ENCODE measurements around the gene SLAIN1.
A peak's percentile ranks its signal among the peaks of the same experiment; 100 is the strongest.

The SLAIN1 gene

GRCh38 chr13:77692746-77693448 lies 4.6 kb upstream of the SLAIN1 start:
- H3K36me3 ChIP-seq (ENCODE audit: insufficient read depth, low read length): no peaks in the 10 kb centered on the region
- no peak overlapping the region for H3K4me3 ChIP-seq (ENCODE audit: low read depth in 1 of 2, low read length in 2 of 2)
- no peaks in the 10 kb centered on the region for H3K4me1 ChIP-seq (ENCODE audit: insufficient read depth, low read length)

GRCh38 chr13:77693449-77693940 lies 4.0 kb upstream of the SLAIN1 start:
- Histone ChIP-seq H3K27me3 (ENCODE audit: control insufficient read depth in 1 of 2, insufficient read depth in 2 of 2, low read length in 2 of 2) (no peaks in the 10 kb centered on the region), H3K27ac (ENCODE audit: low read depth, low read length) (no peak overlapping the region), H3K9ac (ENCODE audit: low read length) (no peak overlapping the region), H3K9me3 (ENCODE audit: low read length) (no peaks in the 10 kb centered on the region), H3K4me3 (ENCODE audit: low read depth in 1 of 2, low read length in 2 of 2) (no peak overlapping the region), H3K36me3 (ENCODE audit: insufficient read depth, low read length) (no peaks in the 10 kb centered on the region), H3K4me1 (ENCODE audit: insufficient read depth, low read length) (no peaks in the 10 kb centered on the region)

More at GRCh38 chr13:77692746-77693448, 4.6 kb upstream of the SLAIN1 start:
- Histone ChIP-seq H3K9ac (ENCODE audit: low read length) (no peak overlapping the region), H3K27me3 (ENCODE audit: control insufficient read depth in 1 of 2, insufficient read depth in 2 of 2, low read length in 2 of 2) (no peaks in the 10 kb centered on the region), H3K27ac (ENCODE audit: low read depth, low read length) (no peak overlapping the region), H3K9me3 (ENCODE audit: low read length) (no peaks in the 10 kb centered on the region)

- Histone ChIP-seq H3K36me3 (ENCODE audit: insufficient read depth, low read length) (no peaks in the 10 kb centered on the region), H3K27ac (ENCODE audit: low read depth, low read length) (no peak overlapping the region), H3K4me3 (ENCODE audit: low read depth in 1 of 2, low read length in 2 of 2) (peak overlapping the region in 1 of 2 donors; percentile 76), H3K9ac (ENCODE audit: low read length) (no peak overlapping the region), H3K27me3 (ENCODE audit: control insufficient read depth in 1 of 2, insufficient read depth in 2 of 2, low read length in 2 of 2) (no peaks in the 10 kb centered on the region), H3K4me1 (ENCODE audit: insufficient read depth, low read length) (peaks cover 8% of the 10 kb centered on the region), H3K9me3 (ENCODE audit: low read length) (no peaks in the 10 kb centered on the region)
Measured at GRCh38 chr13:77696006-77696878, 1.2 kb upstream of the SLAIN1 start.

- Histone ChIP-seq H3K27me3 (ENCODE audit: control insufficient read depth in 1 of 2, insufficient read depth in 2 of 2, low read length in 2 of 2) (no peaks in the 10 kb centered on the region), H3K36me3 (ENCODE audit: insufficient read depth, low read length) (no peaks in the 10 kb centered on the region), H3K9ac (ENCODE audit: low read length) (peak overlapping the region; percentile 41), H3K4me1 (ENCODE audit: insufficient read depth, low read length) (peaks cover 8% of the 10 kb centered on the region), H3K9me3 (ENCODE audit: low read length) (no peaks in the 10 kb centered on the region), H3K4me3 (ENCODE audit: low read depth in 1 of 2, low read length in 2 of 2) (peak overlapping the region; percentile 65 to 76), H3K27ac (ENCODE audit: low read depth, low read length) (peak overlapping the region; percentile 61)
Measured at GRCh38 chr13:77696879-77697216, 639 bp upstream of the SLAIN1 start.

GRCh38 chr13:77698201-77699058 lies 943 bp downstream of the SLAIN1 start:
- H3K4me3 ChIP-seq (ENCODE audit: low read depth in 1 of 2, low read length in 2 of 2): peak overlapping the region; percentile 63 to 70
- no peak overlapping the region for H3K9ac ChIP-seq (ENCODE audit: low read length)
- no peaks in the 10 kb centered on the region for H3K27me3 ChIP-seq (ENCODE audit: control insufficient read depth in 1 of 2, insufficient read depth in 2 of 2, low read length in 2 of 2)
- no peaks in the 10 kb centered on the region for H3K9me3 ChIP-seq (ENCODE audit: low read length)
- no peaks in the 10 kb centered on the region for H3K36me3 ChIP-seq (ENCODE audit: insufficient read depth, low read length)
- peaks cover 8% of the 10 kb centered on the region for H3K4me1 ChIP-seq (ENCODE audit: insufficient read depth, low read length)
- no peak overlapping the region for H3K27ac ChIP-seq (ENCODE audit: low read depth, low read length)

GRCh38 chr13:77699059-77699680 lies 1.7 kb downstream of the SLAIN1 start:
- Histone ChIP-seq H3K9ac (ENCODE audit: low read length) (no peak overlapping the region), H3K4me1 (ENCODE audit: insufficient read depth, low read length) (peaks cover 8% of the 10 kb centered on the region), H3K36me3 (ENCODE audit: insufficient read depth, low read length) (no peaks in the 10 kb centered on the region), H3K9me3 (ENCODE audit: low read length) (no peaks in the 10 kb centered on the region), H3K27ac (ENCODE audit: low read depth, low read length) (no peak overlapping the region), H3K27me3 (ENCODE audit: control insufficient read depth in 1 of 2, insufficient read depth in 2 of 2, low read length in 2 of 2) (no peaks in the 10 kb centered on the region), H3K4me3 (ENCODE audit: low read depth in 1 of 2, low read length in 2 of 2) (peak overlapping the region; percentile 63 to 70)

GRCh38 chr13:77701305-77701704 lies 3.8 kb downstream of the SLAIN1 start:
- H3K36me3 ChIP-seq (ENCODE audit: insufficient read depth, low read length): no peaks in the 10 kb centered on the region
- no peak overlapping the region for H3K9ac ChIP-seq (ENCODE audit: low read length)
- no peaks in the 10 kb centered on the region for H3K9me3 ChIP-seq (ENCODE audit: low read length)
- H3K27me3 ChIP-seq (ENCODE audit: control insufficient read depth in 1 of 2, insufficient read depth in 2 of 2, low read length in 2 of 2): no peaks in the 10 kb centered on the region
- no peak overlapping the region for H3K27ac ChIP-seq (ENCODE audit: low read depth, low read length)
- no peak overlapping the region for H3K4me3 ChIP-seq (ENCODE audit: low read depth in 1 of 2, low read length in 2 of 2)
- peaks cover 8% of the 10 kb centered on the region for H3K4me1 ChIP-seq (ENCODE audit: insufficient read depth, low read length)

- no peaks in the 10 kb centered on the region for H3K9me3 ChIP-seq (ENCODE audit: low read length)
- H3K36me3 ChIP-seq (ENCODE audit: insufficient read depth, low read length): no peaks in the 10 kb centered on the region
- H3K27me3 ChIP-seq (ENCODE audit: control insufficient read depth in 1 of 2, insufficient read depth in 2 of 2, low read length in 2 of 2): no peaks in the 10 kb centered on the region
- H3K4me3 ChIP-seq (ENCODE audit: low read depth in 1 of 2, low read length in 2 of 2): no peak overlapping the region
- H3K9ac ChIP-seq (ENCODE audit: low read length): no peak overlapping the region
- H3K27ac ChIP-seq (ENCODE audit: low read depth, low read length): no peak overlapping the region
- peaks cover 8% of the 10 kb centered on the region for H3K4me1 ChIP-seq (ENCODE audit: insufficient read depth, low read length)
Measured at GRCh38 chr13:77702366-77702765, 4.9 kb downstream of the SLAIN1 start.

- Histone ChIP-seq H3K27ac (ENCODE audit: low read depth, low read length) (no peak overlapping the region), H3K4me3 (ENCODE audit: low read depth in 1 of 2, low read length in 2 of 2) (no peak overlapping the region), H3K27me3 (ENCODE audit: control insufficient read depth in 1 of 2, insufficient read depth in 2 of 2, low read length in 2 of 2) (no peaks in the 10 kb centered on the region), H3K36me3 (ENCODE audit: insufficient read depth, low read length) (no peaks in the 10 kb centered on the region), H3K4me1 (ENCODE audit: insufficient read depth, low read length) (peaks cover 8% of the 10 kb centered on the region), H3K9me3 (ENCODE audit: low read length) (no peaks in the 10 kb centered on the region), H3K9ac (ENCODE audit: low read length) (no peak overlapping the region)
Measured at GRCh38 chr13:77703408-77703807, 5.9 kb downstream of the SLAIN1 start.

- Histone ChIP-seq H3K27ac (ENCODE audit: low read depth, low read length) (no peak overlapping the region), H3K27me3 (ENCODE audit: control insufficient read depth in 1 of 2, insufficient read depth in 2 of 2, low read length in 2 of 2) (no peaks in the 10 kb centered on the region), H3K9ac (ENCODE audit: low read length) (no peak overlapping the region), H3K9me3 (ENCODE audit: low read length) (no peaks in the 10 kb centered on the region), H3K4me1 (ENCODE audit: insufficient read depth, low read length) (no peaks in the 10 kb centered on the region), H3K36me3 (ENCODE audit: insufficient read depth, low read length) (no peaks in the 10 kb centered on the region), H3K4me3 (ENCODE audit: low read depth in 1 of 2, low read length in 2 of 2) (no peak overlapping the region)
Measured at GRCh38 chr13:77714119-77714755, 16.8 kb downstream of the SLAIN1 start.

Data from muscle layer of colon (tissue), 2 donors.